Measurements from ENCODE around the gene HSDL2.
"Not testable (repeated sequence)": the region's sequence is repeated elsewhere in the genome, so short reads cannot be mapped to it uniquely, and the experiment has no call there.

HSDL2 gene

GRCh38 chr9:112401175-112401815 lies 21.4 kb downstream of the HSDL2 start:
- DNase-seq, result no peak

GRCh38 chr9:112403614-112404201 lies 23.8 kb downstream of the HSDL2 start:
- DNase-seq, result no peak

GRCh38 chr9:112404508-112404932 lies 24.6 kb downstream of the HSDL2 start:
- DNase-seq, result no peak

GRCh38 chr9:112408275-112408674 lies 28.4 kb downstream of the HSDL2 start:
- peak; percentile 86 to 87 for DNase-seq

GRCh38 chr9:112408819-112409218 lies 28.9 kb downstream of the HSDL2 start:
- peak; percentile 37 to 59 for DNase-seq

GRCh38 chr9:112409758-112410157 lies 29.9 kb downstream of the HSDL2 start:
- no peak for DNase-seq

- no peak for DNase-seq
Observed at GRCh38 chr9:112411626-112412027, 31.7 kb downstream of the HSDL2 start.

- not testable (repeated sequence) for DNase-seq
Observed at GRCh38 chr9:112413728-112414127, 33.8 kb downstream of the HSDL2 start.

- DNase-seq, result no peak
Observed at GRCh38 chr9:112420208-112420607, 40.3 kb downstream of the HSDL2 start.

GRCh38 chr9:112421771-112422222 lies 41.9 kb downstream of the HSDL2 start:
- DNase-seq, result no peak

- DNase-seq, result no peak
Observed at GRCh38 chr9:112422417-112423148, 42.7 kb downstream of the HSDL2 start.

- DNase-seq, result no peak
Observed at GRCh38 chr9:112430006-112430522, 50.2 kb downstream of the HSDL2 start.

- no peak for DNase-seq
Observed at GRCh38 chr9:112433499-112434392, 53.8 kb downstream of the HSDL2 start.

GRCh38 chr9:112434487-112434886 lies 54.6 kb downstream of the HSDL2 start:
- no peak for DNase-seq

GRCh38 chr9:112437406-112437805 lies 57.5 kb downstream of the HSDL2 start:
- no peak for DNase-seq

- DNase-seq, result no peak
Observed at GRCh38 chr9:112439171-112439570, 59.3 kb downstream of the HSDL2 start.

- DNase-seq, result no peak
Observed at GRCh38 chr9:112439825-112440224, 59.9 kb downstream of the HSDL2 start.

- peak; percentile 16 to 22 for DNase-seq
Observed at GRCh38 chr9:112443200-112443599, 63.3 kb downstream of the HSDL2 start.

GRCh38 chr9:112443636-112444035 lies 63.7 kb downstream of the HSDL2 start:
- DNase-seq, result no peak

- DNase-seq, result no peak
Observed at GRCh38 chr9:112445196-112445595, 65.3 kb downstream of the HSDL2 start.

- no peak for DNase-seq
Observed at GRCh38 chr9:112446080-112446479, 66.2 kb downstream of the HSDL2 start.

GRCh38 chr9:112446526-112446925 lies 66.6 kb downstream of the HSDL2 start:
- DNase-seq, result no peak

- no peak for DNase-seq
Observed at GRCh38 chr9:112447283-112447761, 67.4 kb downstream of the HSDL2 start.
